Dendritic cell treated with granulocyte-macrophage colony-stimulating factor and Interleukin-4, amounts not matched to agents 40 ng/mL and 50 ng/mL, for 4 days (primary cell): ENCODE data around the gene MAFG.

Experiments used
- H3K27ac Mint-ChIP-seq: one replicate; pipeline ENCODE4 v1.8.0; 2022; ENCODE audit warnings: mild to moderate bottlenecking, mixed read lengths
- H3K27me3 Mint-ChIP-seq: one replicate; pipeline ENCODE4 v1.8.0; 2022; ENCODE audit warnings: mild to moderate bottlenecking, mixed read lengths
- H3K36me3 Mint-ChIP-seq: one replicate; pipeline ENCODE4 v1.8.0; 2022; ENCODE audit warnings: low read depth, mixed read lengths
- H3K4me1 Mint-ChIP-seq: one replicate; pipeline ENCODE4 v1.8.0; 2022; ENCODE audit warnings: low read depth, mixed read lengths
- H3K4me3 Mint-ChIP-seq: one replicate; pipeline ENCODE4 v1.8.0; 2022; ENCODE audit warnings: mild to moderate bottlenecking, moderate library complexity, mixed read lengths
- H3K9me3 Mint-ChIP-seq: one replicate; pipeline ENCODE4 v1.8.0; 2022; ENCODE audit warnings: mixed read lengths
- intact Hi-C: fragments of 100-400 bp; cut with micrococcal nuclease; formaldehyde crosslinking; loops from one replicate; pipeline ENCODE4 v1.15.0; 2022

MAFG gene

GRCh38 chr17:81934850-81935708 lies 7.5 kb upstream of the MAFG start:
- H3K36me3 Mint-ChIP-seq: no peaks in the 10 kb centered on the region
- no peaks in the 10 kb centered on the region for H3K9me3 Mint-ChIP-seq
- H3K27me3 Mint-ChIP-seq: peaks cover 84% of the 10 kb centered on the region
- no peak overlapping the region for H3K4me3 Mint-ChIP-seq
- H3K4me1 Mint-ChIP-seq: peaks cover 20% of the 10 kb centered on the region
- no peak overlapping the region for H3K27ac Mint-ChIP-seq
- intact Hi-C loops: no loop called here

DNA sequence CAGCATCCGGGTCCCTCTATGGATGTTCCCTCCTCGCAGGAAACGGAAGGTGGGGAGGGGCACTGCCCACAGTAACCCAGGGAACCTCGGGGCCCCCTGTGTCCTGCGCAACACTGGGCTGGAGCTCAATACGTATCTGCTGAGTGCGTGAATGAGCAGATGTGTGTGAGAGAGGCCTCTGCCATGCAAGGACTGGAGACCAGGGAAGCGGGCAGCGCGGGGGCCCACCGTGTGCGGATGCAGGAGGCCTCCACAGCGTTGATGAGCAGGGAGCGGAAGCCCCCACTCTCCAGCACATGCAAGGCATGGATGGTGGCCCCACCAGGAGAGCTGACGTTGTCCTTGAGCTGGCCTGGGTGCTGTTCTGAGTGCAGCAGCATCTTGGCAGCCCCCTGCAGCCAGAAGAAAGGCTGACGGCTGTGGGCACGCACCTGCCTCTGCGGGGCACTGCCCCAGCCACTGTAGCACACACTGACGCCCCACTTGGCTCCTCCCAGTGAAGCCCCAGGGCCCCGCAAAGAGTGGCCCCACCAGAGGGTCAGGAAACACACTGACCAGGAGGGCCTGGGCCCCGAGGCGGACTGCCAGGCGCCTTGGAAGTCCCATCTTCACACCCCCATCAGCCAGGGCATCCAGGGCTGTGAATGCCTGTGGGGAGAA lies 6.7 kb upstream of the MAFG start:
- H3K27me3 Mint-ChIP-seq: peaks cover 85% of the 10 kb centered on the region
- H3K4me3 Mint-ChIP-seq: no peak overlapping the region
- intact Hi-C loops: no loop called here
- no peaks in the 10 kb centered on the region for H3K36me3 Mint-ChIP-seq
- H3K4me1 Mint-ChIP-seq: peaks cover 20% of the 10 kb centered on the region
- H3K9me3 Mint-ChIP-seq: no peaks in the 10 kb centered on the region
- H3K27ac Mint-ChIP-seq: no peak overlapping the region

- intact Hi-C loops: no loop called here
- peaks cover 85% of the 10 kb centered on the region for H3K27me3 Mint-ChIP-seq
- peaks cover 28% of the 10 kb centered on the region for H3K4me1 Mint-ChIP-seq
- no peak overlapping the region for H3K4me3 Mint-ChIP-seq
- no peaks in the 10 kb centered on the region for H3K9me3 Mint-ChIP-seq
- H3K36me3 Mint-ChIP-seq: no peaks in the 10 kb centered on the region
- H3K27ac Mint-ChIP-seq: no peak overlapping the region
Observed at GRCh38 chr17:81933178-81933699, 5.7 kb upstream of the MAFG start.

GRCh38 chr17:81932333-81932983 lies 4.9 kb upstream of the MAFG start:
- H3K36me3 Mint-ChIP-seq: no peaks in the 10 kb centered on the region
- H3K27ac Mint-ChIP-seq: no peak overlapping the region
- peaks cover 23% of the 10 kb centered on the region for H3K4me1 Mint-ChIP-seq
- intact Hi-C loops: no loop called here
- H3K27me3 Mint-ChIP-seq: peaks cover 80% of the 10 kb centered on the region
- no peaks in the 10 kb centered on the region for H3K9me3 Mint-ChIP-seq
- H3K4me3 Mint-ChIP-seq: no peak overlapping the region

DNA sequence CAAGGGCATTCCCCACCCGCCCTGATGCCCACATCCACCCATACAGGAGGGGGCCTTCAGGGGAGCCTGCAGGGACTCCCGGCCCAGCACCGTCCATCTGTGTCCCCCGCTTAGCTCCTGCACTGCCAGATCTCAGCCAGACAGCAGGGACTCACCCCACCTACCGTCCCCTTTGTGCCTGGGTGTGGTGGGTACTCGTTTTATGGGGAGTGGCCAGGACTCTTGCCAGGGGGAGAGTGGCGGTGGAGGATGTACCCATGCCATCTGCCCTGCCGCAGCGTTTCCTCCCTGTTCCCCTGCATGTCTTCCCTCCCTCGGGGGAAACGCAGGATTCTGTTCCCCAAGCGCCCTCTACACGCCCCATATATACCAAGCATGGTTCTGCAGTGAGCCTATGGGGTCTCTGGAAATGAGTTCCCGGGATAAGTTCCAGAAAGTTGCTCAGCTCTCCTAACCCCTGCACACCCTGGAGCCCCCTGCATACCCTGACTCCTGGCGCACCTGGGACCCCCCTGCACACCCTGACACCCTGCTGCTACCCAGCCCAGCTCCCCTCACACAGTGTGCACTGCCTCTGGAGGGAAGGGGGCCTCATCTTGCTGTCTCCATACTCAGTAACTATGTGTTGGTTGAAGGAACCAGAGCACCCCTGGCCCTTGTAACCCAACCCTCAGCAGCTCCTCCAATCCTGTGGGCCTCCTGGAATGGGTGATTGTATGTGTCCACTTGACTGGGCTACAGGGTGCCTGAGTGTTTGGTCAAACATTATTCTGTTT lies 4.2 kb upstream of the MAFG start:
- H3K27ac Mint-ChIP-seq: no peak overlapping the region
- H3K27me3 Mint-ChIP-seq: peaks cover 77% of the 10 kb centered on the region
- no peaks in the 10 kb centered on the region for H3K9me3 Mint-ChIP-seq
- intact Hi-C loops: no loop called here
- H3K36me3 Mint-ChIP-seq: peaks cover under 1% of the 10 kb centered on the region
- peaks cover 20% of the 10 kb centered on the region for H3K4me1 Mint-ChIP-seq
- no peak overlapping the region for H3K4me3 Mint-ChIP-seq

DNA sequence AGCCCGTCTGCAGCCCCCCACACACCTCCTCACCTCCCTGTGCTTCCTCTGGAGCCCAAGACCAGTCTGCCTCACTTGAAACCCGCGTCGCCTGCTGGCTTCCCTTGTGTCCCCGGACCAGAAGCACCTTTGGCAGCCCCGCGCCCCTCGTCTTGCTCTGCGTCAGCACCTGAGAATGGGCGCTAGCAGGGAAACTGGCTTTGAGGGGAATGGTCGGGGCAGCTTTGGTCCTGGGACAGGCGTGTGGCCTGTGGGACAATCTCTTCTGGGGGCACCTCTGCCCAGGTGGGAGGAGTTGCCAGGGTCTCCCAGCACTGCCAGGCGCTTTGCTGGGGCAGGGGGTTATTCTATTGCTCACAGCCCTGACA lies 3.6 kb upstream of the MAFG start:
- no peak overlapping the region for H3K4me3 Mint-ChIP-seq
- H3K27me3 Mint-ChIP-seq: peaks cover 72% of the 10 kb centered on the region
- H3K9me3 Mint-ChIP-seq: no peaks in the 10 kb centered on the region
- intact Hi-C loops: no loop called here
- no peak overlapping the region for H3K27ac Mint-ChIP-seq
- peaks cover 21% of the 10 kb centered on the region for H3K4me1 Mint-ChIP-seq
- peaks cover 7% of the 10 kb centered on the region for H3K36me3 Mint-ChIP-seq

- H3K4me1 Mint-ChIP-seq: peaks cover 28% of the 10 kb centered on the region
- H3K36me3 Mint-ChIP-seq: peaks cover 13% of the 10 kb centered on the region
- no peak overlapping the region for H3K27ac Mint-ChIP-seq
- H3K27me3 Mint-ChIP-seq: peaks cover 65% of the 10 kb centered on the region
- no peaks in the 10 kb centered on the region for H3K9me3 Mint-ChIP-seq
- H3K4me3 Mint-ChIP-seq: no peak overlapping the region
- intact Hi-C loops: no loop called here
Observed at GRCh38 chr17:81930142-81931125, 2.9 kb upstream of the MAFG start.

DNA sequence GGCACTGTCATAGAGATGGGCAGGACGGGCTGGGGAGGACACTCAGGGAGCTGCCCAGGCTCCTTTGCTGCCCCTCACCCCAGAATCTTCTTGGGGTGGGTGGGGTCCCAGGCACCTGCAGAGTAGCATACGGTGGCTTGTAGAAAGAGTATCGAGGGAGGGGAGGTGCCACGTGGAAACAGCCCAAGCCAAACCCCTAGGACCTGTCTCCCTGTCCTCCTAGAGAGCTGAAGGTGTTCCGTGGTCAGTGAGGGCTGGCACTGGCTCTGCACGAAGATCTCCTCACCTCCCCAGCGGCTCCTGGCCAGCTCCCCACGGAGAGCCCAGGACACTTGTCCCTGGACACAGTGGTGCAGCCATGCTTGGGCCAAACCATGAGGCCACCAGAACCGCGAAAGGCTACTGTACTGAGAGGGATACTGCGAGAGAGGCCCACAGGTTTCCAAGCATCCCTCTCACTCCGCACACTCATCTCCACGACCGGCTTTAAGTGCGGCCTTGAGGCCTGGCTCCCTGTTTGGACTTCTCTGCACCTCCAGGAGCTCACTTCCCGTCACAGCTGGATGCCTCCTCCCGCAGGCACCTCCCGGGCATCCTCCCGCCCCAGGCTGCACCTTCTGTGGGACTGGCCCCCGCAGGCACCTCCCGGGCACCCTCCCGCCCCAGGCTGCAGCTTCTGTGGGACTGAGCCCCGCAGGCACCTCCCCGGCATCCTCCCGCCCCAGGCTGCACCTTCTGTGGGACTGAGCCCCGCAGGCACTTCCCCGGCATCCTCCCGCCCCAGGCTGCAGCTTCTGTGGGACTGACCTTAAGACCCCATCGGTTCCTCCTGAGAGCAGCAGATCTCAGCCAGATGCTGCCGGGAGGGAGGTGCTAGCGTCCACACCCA lies 2.0 kb upstream of the MAFG start:
- no peak overlapping the region for H3K4me3 Mint-ChIP-seq
- peaks cover 57% of the 10 kb centered on the region for H3K27me3 Mint-ChIP-seq
- H3K36me3 Mint-ChIP-seq: peaks cover 13% of the 10 kb centered on the region
- H3K9me3 Mint-ChIP-seq: no peaks in the 10 kb centered on the region
- H3K4me1 Mint-ChIP-seq: peaks cover 38% of the 10 kb centered on the region
- H3K27ac Mint-ChIP-seq: no peak overlapping the region
- intact Hi-C loops: loop anchor here (5.0 to 10.0 kb wide), 2 partner anchors 37 to 65 kb away; partner anchors contain the start of genes ALYREF, ANAPC11 and P4HB

DNA sequence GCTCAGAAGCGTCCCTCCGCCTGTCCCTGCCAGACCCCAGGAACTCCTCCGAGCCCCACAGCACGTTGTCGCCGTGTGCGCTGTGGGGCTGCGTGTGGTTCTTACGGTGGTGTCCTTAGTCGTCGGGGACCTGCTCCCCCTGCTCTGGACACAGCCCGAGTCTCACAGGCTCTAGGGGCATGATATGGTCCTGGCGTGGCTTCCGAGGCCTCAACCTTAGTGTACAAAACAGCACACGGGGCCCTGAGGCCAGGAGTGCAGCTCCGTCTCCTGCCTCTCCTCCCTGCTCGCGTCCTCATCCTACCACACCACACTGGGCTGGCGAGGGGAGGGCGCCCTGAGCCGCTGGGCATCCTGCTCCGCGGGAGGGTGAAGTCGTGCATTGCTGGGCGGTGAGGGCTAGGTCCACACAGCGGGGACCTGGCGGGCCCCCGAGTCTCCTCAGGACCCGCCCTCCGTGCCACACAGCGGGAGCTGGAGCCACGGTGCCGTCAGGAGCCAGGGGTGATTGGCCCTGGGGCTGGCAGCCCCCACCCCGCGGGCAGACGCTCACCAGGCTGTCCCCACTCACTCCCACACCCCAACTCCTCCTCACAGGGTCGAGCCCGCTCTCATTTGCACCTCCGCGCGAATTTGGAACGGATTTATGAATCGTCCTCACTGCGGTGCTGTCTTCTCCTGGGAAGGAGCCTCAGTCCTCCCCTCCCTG lies 1.2 kb upstream of the MAFG start:
- no peaks in the 10 kb centered on the region for H3K9me3 Mint-ChIP-seq
- peaks cover 52% of the 10 kb centered on the region for H3K27me3 Mint-ChIP-seq
- H3K36me3 Mint-ChIP-seq: peaks cover 13% of the 10 kb centered on the region
- peaks cover 46% of the 10 kb centered on the region for H3K4me1 Mint-ChIP-seq
- intact Hi-C loops: loop anchor here (5.0 to 10.0 kb wide), 2 partner anchors 36 to 64 kb away; partner anchors contain the start of genes ALYREF, ANAPC11 and P4HB
- peak overlapping the region; percentile 23 for H3K4me3 Mint-ChIP-seq
- H3K27ac Mint-ChIP-seq: no peak overlapping the region

DNA sequence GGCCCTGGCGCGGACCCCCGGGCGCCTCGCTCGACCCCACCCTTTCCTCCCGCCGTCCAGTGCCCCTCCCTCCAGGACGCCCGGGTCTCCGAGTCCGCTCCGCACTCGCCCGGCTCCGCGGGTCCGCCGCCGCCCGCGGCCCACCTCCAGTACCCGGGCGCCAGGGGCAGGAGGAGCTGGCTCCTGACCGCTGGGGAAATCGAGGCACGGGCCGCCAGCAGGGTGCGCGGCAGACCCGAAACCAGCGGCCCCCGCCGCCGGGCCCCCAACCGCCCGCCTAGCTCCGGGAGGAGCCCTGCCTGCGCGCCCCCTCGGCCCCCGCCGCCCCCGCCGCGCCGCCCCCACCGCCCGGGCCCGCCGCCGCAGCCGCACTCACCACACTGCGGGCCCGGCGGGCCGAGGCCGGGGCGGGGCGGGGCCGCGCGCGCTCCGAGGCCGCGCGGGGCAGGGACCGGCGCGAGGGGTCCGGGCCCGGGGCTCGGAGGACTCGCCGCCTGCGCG lies 333 bp downstream of the MAFG start:
- Mint-ChIP-seq H3K9me3 (no peaks in the 10 kb centered on the region), H3K27me3 (peaks cover 40% of the 10 kb centered on the region), H3K4me1 (peaks cover 59% of the 10 kb centered on the region), H3K4me3 (peak overlapping the region; percentile 93), H3K36me3 (peaks cover 26% of the 10 kb centered on the region), H3K27ac (peak overlapping the region; percentile 90)
- intact Hi-C loops: loop anchor here (5.0 to 10.0 kb wide), 2 partner anchors 35 to 62 kb away; partner anchors contain the start of genes ALYREF, ANAPC11 and P4HB

DNA sequence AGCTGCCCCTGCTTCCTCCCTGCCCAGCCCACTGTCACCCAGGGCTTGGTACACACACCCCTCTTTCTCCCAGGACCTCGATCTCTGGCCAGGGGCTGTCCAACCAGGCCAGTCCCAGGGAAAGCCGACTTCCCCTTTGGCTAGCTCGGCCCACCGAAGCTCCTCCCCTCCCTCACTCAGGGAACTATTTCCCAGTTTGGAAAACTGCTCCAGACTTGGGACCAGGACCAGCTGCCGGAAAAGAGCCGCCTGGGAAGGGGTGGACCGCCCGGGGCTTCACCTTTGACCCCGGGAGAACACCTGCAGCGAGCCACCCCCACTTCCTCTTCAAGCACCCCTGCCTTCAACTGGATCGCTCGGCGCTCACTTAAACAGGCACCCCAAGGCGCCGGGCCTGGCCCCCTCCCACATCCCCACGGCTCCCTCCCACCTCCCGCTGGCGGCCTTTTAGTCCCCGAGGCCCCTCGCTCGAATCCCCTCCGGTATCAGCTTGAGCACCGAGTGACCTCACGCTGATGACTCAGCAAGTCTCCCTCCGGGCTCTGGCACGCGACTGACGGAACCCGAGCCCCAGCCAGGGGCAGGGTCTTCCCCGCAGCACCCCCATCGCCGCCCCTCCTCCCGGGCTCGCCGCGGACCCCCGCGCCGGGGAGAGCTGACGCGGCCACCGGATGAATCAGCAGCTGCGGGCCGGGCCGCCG lies 934 bp downstream of the MAFG start:
- peak overlapping the region; percentile 93 for H3K4me3 Mint-ChIP-seq
- no peaks in the 10 kb centered on the region for H3K9me3 Mint-ChIP-seq
- peaks cover 36% of the 10 kb centered on the region for H3K27me3 Mint-ChIP-seq
- H3K36me3 Mint-ChIP-seq: peaks cover 32% of the 10 kb centered on the region
- H3K4me1 Mint-ChIP-seq: peaks cover 59% of the 10 kb centered on the region
- intact Hi-C loops: loop anchor here (5.0 to 10.0 kb wide), 2 partner anchors 34 to 62 kb away; partner anchors contain the start of genes ALYREF, ANAPC11 and P4HB
- peak overlapping the region; percentile 90 for H3K27ac Mint-ChIP-seq
